ENCODE results near the gene PPIP5K2. TPM values are rescaled to one million over a fixed set of nuclear protein-coding genes. Genes with fewer than 3 reads are reported as not detected.

Gene PPIP5K2
- total and polyA plus RNA-seq, 2 of the 8 experiments (the other 6 are each of a cell fraction or from before 2014, with no cell fraction given), result 14.8 to 46.6 TPM

Other genes starting within 250 kb of the PPIP5K2 start
- 7.0 and 7.1 TPM in 2 replicates for gene GIN1, start 163 bp upstream of the PPIP5K2 start, total RNA-seq (2021; fragmentation: NEBNext Ultra II Directional; extraction: Animal tissue kit (Norgen Biotek cat#: 25700))
- 0.77 and 1.9 TPM in 2 replicates for gene GIN1, start 163 bp upstream of the PPIP5K2 start, polyA plus RNA-seq (2011; rRNA removed)
- gene MACIR, start 138.5 kb downstream of the PPIP5K2 start, total RNA-seq (2021; fragmentation: NEBNext Ultra II Directional; extraction: Animal tissue kit (Norgen Biotek cat#: 25700)), result 17.7 and 19.2 TPM in 2 replicates
- 8.0 and 8.2 TPM in 2 replicates for gene MACIR, start 138.5 kb downstream of the PPIP5K2 start, polyA plus RNA-seq (2011; rRNA removed)

All from H1 (cell line).